SK-N-SH (cell line): ENCODE data around the gene KLF15. TPM values are rescaled to one million over a fixed set of nuclear protein-coding genes. Genes with fewer than 3 reads are reported as not detected.

Experiments
- CTCF ChIA-PET: fragments of 300-600, 350-600 bp; formaldehyde crosslinking; extraction: SDS; loops from one replicate; lab custom pipeline; 2021; lab: Yijun Ruan, JAX
- POLR2A ChIA-PET: fragments of 350-600 bp; sonication (Branson Sonifier 250); formaldehyde crosslinking; extraction: SDS; loops from one replicate; lab custom pipeline; 2020; ENCODE audit warnings: antibody characterized with exemption, inconsistent platforms; lab: Yijun Ruan, JAX
- DNase-seq: peaks from one replicate; pipeline ENCODE4 v3.0.0; 2012
- H2AFZ ChIP-seq: fragments of 200-600 bp; sonication (generic); 2 replicates; pipeline ENCODE4 v1.8.1; 2016; ENCODE audit warnings: antibody characterized with exemption, mild to moderate bottlenecking, low read depth
- H3F3A ChIP-seq: fragments of 200-600 bp; sonication (generic); replicated peaks from 2 replicates; pipeline ENCODE3; 2016; ENCODE audit warnings: antibody characterized with exemption, mild to moderate bottlenecking; ENCODE audit not compliant: insufficient read depth
- H3K27ac ChIP-seq, 2 experiments: fragments of 200-500 bp in 1 of 2; fragments of 200-600 bp in 1 of 2; sonication (Bioruptor generic) in 1 of 2; sonication (generic), shearing (Covaris generic) in 1 of 2; 2 replicates each; pipeline versions ENCODE4 v1.5.1 to v1.6.1; 2014 to 2016; ENCODE audit warnings: low read depth in 2 of 2, inconsistent platforms in 1 of 2, low read length in 1 of 2, mild to moderate bottlenecking in 1 of 2, mixed read lengths in 1 of 2
- H3K27me3 ChIP-seq: fragments of 200-600 bp; sonication (generic), shearing (Covaris generic); 2 replicates; pipeline ENCODE4 v1.6.1; 2016; ENCODE audit warnings: mixed run types; ENCODE audit not compliant: insufficient read depth
- H3K36me3 ChIP-seq, 2 experiments: fragments of 200-500 bp in 1 of 2; fragments of 200-600 bp in 1 of 2; sonication (Bioruptor generic) in 1 of 2; sonication (generic) in 1 of 2; replicated peaks in 1 of 2; 2 replicates each; pipeline versions ENCODE3 to v1.5.1; 2014 to 2016; ENCODE audit warnings: low read length in 1 of 2, mild to moderate bottlenecking in 1 of 2; ENCODE audit not compliant: insufficient read depth in 2 of 2, control insufficient read depth in 1 of 2
- H3K4me1 ChIP-seq, 2 experiments: fragments of 200-500 bp in 1 of 2; fragments of 200-600 bp in 1 of 2; sonication (Bioruptor generic) in 1 of 2; sonication (generic), shearing (Covaris generic) in 1 of 2; 2 replicates each; pipeline versions ENCODE4 v1.5.1 to v1.6.1; 2014 to 2016; ENCODE audit warnings: low read depth in 1 of 2, low read length in 1 of 2, mixed run types in 1 of 2; ENCODE audit not compliant: insufficient read depth in 2 of 2, control insufficient read depth in 1 of 2
- H3K4me2 ChIP-seq: fragments of 200-600 bp; sonication (generic), shearing (Covaris generic); 2 replicates; pipeline ENCODE4 v1.6.1; 2017; ENCODE audit warnings: mixed run types
- H3K4me3 ChIP-seq, 2 experiments: fragments of 200-500 bp in 1 of 2; fragments of 200-600 bp in 1 of 2; sonication (Bioruptor generic) in 1 of 2; sonication (generic), shearing (Covaris generic) in 1 of 2; 2 replicates each; pipeline versions ENCODE4 v1.5.1 to v1.8.1; 2014 to 2016; ENCODE audit warnings: low read depth in 2 of 2, inconsistent platforms in 1 of 2, low read length in 1 of 2, mild to moderate bottlenecking in 1 of 2, mixed read lengths in 1 of 2, moderate library complexity in 1 of 2
- H3K79me2 ChIP-seq: fragments of 200-600 bp; sonication (generic); 2 replicates; pipeline ENCODE4 v1.8.1; 2017; ENCODE audit warnings: mild to moderate bottlenecking; ENCODE audit not compliant: insufficient read depth
- H3K9ac ChIP-seq: fragments of 200-600 bp; sonication (generic); 2 replicates; pipeline ENCODE4 v1.6.1; 2017; ENCODE audit warnings: mixed run types
- H3K9me2 ChIP-seq: fragments of 200-600 bp; sonication (generic); 2 replicates; pipeline ENCODE4 v1.6.1; 2017; ENCODE audit warnings: mixed run types
- H3K9me3 ChIP-seq: fragments of 200-600 bp; sonication (generic); 2 replicates; pipeline ENCODE4 v1.6.1; 2017; ENCODE audit warnings: mixed run types, mild to moderate bottlenecking, moderate library complexity
- H4K20me1 ChIP-seq: fragments of 200-600 bp; sonication (generic); 2 replicates; pipeline ENCODE4 v1.6.1; 2017; ENCODE audit warnings: mild to moderate bottlenecking, mixed run types; ENCODE audit not compliant: insufficient read depth
- CHD2 ChIP-seq: fragments of 150-350 bp; IDR thresholded peaks from 2 replicates; pipeline ENCODE4 v1.6.1; 2018; ENCODE audit warnings: low read length; ENCODE audit not compliant: partially characterized antibody
- EP300 ChIP-seq, 2 experiments: IDR thresholded peaks; 2 replicates each; pipeline versions ENCODE4 v1.4.0 to v1.6.1; 2012; ENCODE audit warnings: borderline replicate concordance in 1 of 2, low read depth in 1 of 2, low read length in 1 of 2
- FOSL2 ChIP-seq: IDR thresholded peaks from 2 replicates; pipeline ENCODE4 v1.4.0; 2012; ENCODE audit warnings: low read depth, mild to moderate bottlenecking, moderate library complexity, borderline replicate concordance
- FOXJ3 ChIP-seq: sonication (generic); formaldehyde crosslinking; IDR thresholded peaks from 2 replicates; pipeline ENCODE4 v1.5.1; 2020; ENCODE audit warnings: mild to moderate bottlenecking, missing genetic modification reagents
- FOXM1 ChIP-seq: IDR thresholded peaks from 2 replicates; pipeline ENCODE4 v1.4.0; 2012; ENCODE audit warnings: low read depth, mild to moderate bottlenecking
- GATA2 ChIP-seq: sonication (generic); formaldehyde crosslinking; IDR thresholded peaks from 2 replicates; pipeline ENCODE4 v1.5.0; 2020; ENCODE audit warnings: mild to moderate bottlenecking, missing genetic modification reagents
- IRF3 ChIP-seq: fragments of 150-350 bp; IDR thresholded peaks from 2 replicates; pipeline ENCODE4 v1.6.1; 2016; ENCODE audit warnings: mild to moderate bottlenecking, low read depth, low read length
- JUND ChIP-seq: IDR thresholded peaks from 2 replicates; pipeline ENCODE4 v1.4.0; 2012
- MEF2A ChIP-seq: IDR thresholded peaks from 2 replicates; pipeline ENCODE4 v1.4.0; 2012; ENCODE audit warnings: low read depth, borderline replicate concordance
- MXI1 ChIP-seq: IDR thresholded peaks from 2 replicates; pipeline ENCODE4 v1.6.1; 2012; ENCODE audit warnings: mild to moderate bottlenecking, low read depth, low read length, improper control_type of control experiment
- RAD21 ChIP-seq: IDR thresholded peaks from 2 replicates; pipeline ENCODE4 v1.6.1; 2012; ENCODE audit warnings: mild to moderate bottlenecking, low read length
- RFX5 ChIP-seq: IDR thresholded peaks from 2 replicates; pipeline ENCODE4 v1.6.1; 2012; ENCODE audit warnings: mild to moderate bottlenecking, improper control_type of control experiment, low read length
- TAF1 ChIP-seq: IDR thresholded peaks from 2 replicates; pipeline ENCODE4 v1.6.1; 2012; ENCODE audit warnings: low read depth, mild to moderate bottlenecking, low read length, moderate library complexity, borderline replicate concordance
- TCF12 ChIP-seq: IDR thresholded peaks from 2 replicates; pipeline ENCODE4 v1.4.0; 2012
- TEAD4 ChIP-seq: IDR thresholded peaks from 2 replicates; pipeline ENCODE4 v1.4.0; 2012; ENCODE audit warnings: mild to moderate bottlenecking, borderline replicate concordance; ENCODE audit not compliant: insufficient read depth
- USF1 ChIP-seq: IDR thresholded peaks from 2 replicates; pipeline ENCODE4 v1.4.0; 2012; ENCODE audit warnings: low read depth, borderline replicate concordance
- USF2 ChIP-seq: fragments of 150-350 bp; IDR thresholded peaks from 2 replicates; pipeline ENCODE4 v1.6.1; 2017; ENCODE audit warnings: antibody characterized with exemption, low read length, low read depth, borderline replicate concordance
- YY1 ChIP-seq: IDR thresholded peaks from 2 replicates; pipeline ENCODE4 v1.4.0; 2012; ENCODE audit warnings: low read depth, mild to moderate bottlenecking
- WGBS: methylation state at CpG from one replicate; pipeline ENCODE4 v1.1.6; 2017; ENCODE audit warnings: low lambda C conversion rate; 5-methylcytosine and 5-hydroxymethylcytosine counted together
- polyA plus RNA-seq, 3 experiments: library from polyadenylated mRNA; depleted of rRNA; stranded (reverse); fragments of >200 nt; gene quantifications; 2 replicates each; pipeline ENCODE4 v1.2.3, GENCODE V29; 2012
- TF ChIP-seq, protein P1 (sequence below): IDR thresholded peaks from 2 replicates; pipeline ENCODE4 v1.4.0; 2012; ENCODE audit warnings: low read depth

Gene KLF15
- polyA plus RNA-seq, 1 of the 3 experiments (the other 2 are of a cell fraction) = 0.28 TPM

DNA sequence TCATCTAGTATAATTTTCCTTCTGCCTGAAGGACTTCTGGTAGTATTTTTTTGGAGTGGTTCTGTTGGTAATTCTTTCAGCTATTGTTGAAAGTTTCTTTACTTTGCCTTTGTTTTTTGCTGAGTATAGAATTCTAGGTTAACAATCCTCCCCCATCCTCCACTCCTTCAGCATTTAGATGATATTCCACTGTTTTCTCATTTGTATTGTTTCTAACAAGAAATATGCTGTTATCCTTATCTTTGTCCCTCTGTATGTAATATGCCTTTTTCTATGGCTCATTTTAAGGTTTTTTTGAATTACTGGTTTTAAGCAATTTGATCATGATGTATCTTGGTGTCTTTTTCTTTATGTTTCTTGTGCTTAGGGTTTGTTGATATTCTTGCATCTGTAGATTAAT, 53.9 kb downstream of the KLF15 start:
- Histone ChIP-seq H3K4me1 (no peaks in the 10 kb centered on the region), H3K36me3 (no peaks in the 10 kb centered on the region), H3K79me2 (no peaks in the 10 kb centered on the region), H3K27ac (no peak overlapping the region), H4K20me1 (no peaks in the 10 kb centered on the region), H3K4me3 (no peak overlapping the region), H3K4me2 (no peak overlapping the region), H2AFZ (no peak overlapping the region), H3K9me2 (no peaks in the 10 kb centered on the region), H3F3A (no peaks in the 10 kb centered on the region), H3K9ac (no peak overlapping the region), H3K9me3 (peaks cover 21% of the 10 kb centered on the region; the same call in 1 of the 2 replicates)
- CTCF ChIA-PET = no interaction called here
- TF ChIP-seq MEF2A (no peak), JUND (no peak), TAF1 (no peak), FOXM1 (no peak), EP300 (IDR thresholded peaks at IDR 0.05; ENCODE audit: borderline replicate concordance in 1 of 2, low read depth in 1 of 2, low read length in 1 of 2) (no peak), USF1 (no peak), TEAD4 (no peak), FOSL2 (no peak), FOXJ3 (CRISPR knock-in tag) (no peak), RAD21 (no peak), USF2 (no peak), CHD2 (no peak), YY1 (no peak), IRF3 (no peak), RFX5 (no peak)
- TF ChIP-seq, protein P1, sequence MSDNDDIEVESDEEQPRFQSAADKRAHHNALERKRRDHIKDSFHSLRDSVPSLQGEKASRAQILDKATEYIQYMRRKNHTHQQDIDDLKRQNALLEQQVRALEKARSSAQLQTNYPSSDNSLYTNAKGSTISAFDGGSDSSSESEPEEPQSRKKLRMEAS = no peak
- TF ChIP-seq, all 33 proteins: peak for 0
- POLR2A ChIA-PET = no interaction called here
- DNase-seq = no peak
- H3K27me3 ChIP-seq = no peaks in the 10 kb centered on the region

- no peaks in the 10 kb centered on the region for H4K20me1 ChIP-seq
- no peak for DNase-seq
- H3K27me3 ChIP-seq = no peaks in the 10 kb centered on the region
- no peaks in the 10 kb centered on the region for H3K9me2 ChIP-seq
- POLR2A ChIA-PET = no interaction called here
- no peaks in the 10 kb centered on the region for H3K36me3 ChIP-seq
- no peak overlapping the region for H3K4me2 ChIP-seq
- no peak overlapping the region for H3K4me3 ChIP-seq
- no peaks in the 10 kb centered on the region for H3K4me1 ChIP-seq
- no peak overlapping the region for H2AFZ ChIP-seq
- H3K79me2 ChIP-seq = no peaks in the 10 kb centered on the region
- H3K27ac ChIP-seq = no peak overlapping the region
- H3F3A ChIP-seq = no peaks in the 10 kb centered on the region
- TF ChIP-seq MXI1 (no peak), GATA2 (no peak), TCF12 (no peak), IRF3 (no peak), RFX5 (no peak), TAF1 (no peak), TEAD4 (no peak), CHD2 (no peak)
- TF ChIP-seq, all 33 proteins: peak for 0
- Histone ChIP-seq H3K9me3 (peaks cover 21% of the 10 kb centered on the region; the same call in 1 of the 2 replicates), H3K9ac (no peak overlapping the region)
- CTCF ChIA-PET = no interaction called here
- WGBS = 64% methylated on average over 15 of the region's 15 CpGs
Measured at GRCh38 chr3:126300761-126301481, 56.3 kb downstream of the KLF15 start.
